GM12878 (cell line): ENCODE data around the gene BBS2. TPM values are rescaled to one million over a fixed set of nuclear protein-coding genes. Genes with fewer than 3 reads are reported as not detected.

Experiments used
- CHD1 ChIP-seq: IDR thresholded peaks from 2 replicates; pipeline ENCODE4 v1.6.1; 2012; ENCODE audit warnings: low read depth, low read length, improper control_type of control experiment
- CREB1 ChIP-seq: IDR thresholded peaks from 2 replicates; pipeline ENCODE4 v1.6.1; 2012; ENCODE audit warnings: low read depth, mild to moderate bottlenecking, inconsistent platforms
- FOXK2 ChIP-seq: fragments of 450-650 bp; IDR thresholded peaks from 2 replicates; pipeline ENCODE4 v1.6.1; 2017; ENCODE audit warnings: mild to moderate bottlenecking, moderate library complexity
- HDAC6 ChIP-seq: fragments of 200-600 bp; sonication (generic); IDR thresholded peaks from one replicate; pipeline ENCODE4 v1.8.0; 2017; ENCODE audit warnings: antibody characterized with exemption; ENCODE audit not compliant: unreplicated experiment
- IRF3 ChIP-seq: fragments of 450-650 bp; IDR thresholded peaks from 2 replicates; pipeline ENCODE4 v1.6.1; 2014; ENCODE audit warnings: mild to moderate bottlenecking
- POU2F2 ChIP-seq: IDR thresholded peaks from 3 replicates; pipeline ENCODE4 v1.6.1; 2011; ENCODE audit warnings: low read depth, mild to moderate bottlenecking, low read length, borderline replicate concordance
- RELA ChIP-seq: fragments of 450-650 bp; IDR thresholded peaks from 2 replicates; pipeline ENCODE4 v1.8.0; 2014; ENCODE audit warnings: borderline replicate concordance; ENCODE audit not compliant: partially characterized antibody
- SIX5 ChIP-seq: IDR thresholded peaks from 2 replicates; pipeline ENCODE4 v1.6.1; 2011; ENCODE audit warnings: mild to moderate bottlenecking, low read depth, low read length, moderate library complexity; ENCODE audit not compliant: severe bottlenecking
- polyA plus RNA-seq, 11 experiments: library from polyadenylated mRNA; depleted of rRNA in 4 of 11; unstranded in 6 of 11; stranded (reverse) in 5 of 11; fragments of >200 nt; fragmentation: Nextera tagmentation in 4 of 11; fragmentation: Illumina TruSeq in 1 of 11; extraction: Ambion mirVana in 4 of 11; extraction: Trizol in 1 of 11; gene quantifications; 1 replicate in 1 of 11; 2 replicates in 10 of 11; pipeline versions ENCODE4 v1.2.1 to v1.2.3, GENCODE V29; 2011 to 2016; ENCODE audit warnings: inconsistent platforms in 2 of 11, missing spikeins in 2 of 11, low read depth in 1 of 11
- total RNA-seq, 4 experiments: library from RNA; depleted of rRNA in 3 of 4; stranded (reverse); fragments of >200 nt in 3 of 4; fragmentation: Illumina TruSeq in 1 of 4; extraction: Trizol in 1 of 4; gene quantifications; 2 replicates each; pipeline versions ENCODE4 v1.2.1 to v1.2.3, GENCODE V29; 2013 to 2021
- TF ChIP-seq, protein P1 (sequence below): IDR thresholded peaks from 2 replicates; pipeline ENCODE4 v1.6.1; 2012; ENCODE audit warnings: mild to moderate bottlenecking, low read depth, low read length
- TF ChIP-seq, protein P2 (sequence below), 3 experiments: IDR thresholded peaks in 2 of 3; conservative IDR thresholded peaks in 1 of 3; 2 replicates each; pipeline ENCODE4 v1.5.1; 2011; ENCODE audit warnings: low read depth in 3 of 3, low read length in 3 of 3, mild to moderate bottlenecking in 3 of 3, control low read depth in 2 of 3, moderate library complexity in 2 of 3, inconsistent platforms in 1 of 3, mixed read lengths in 1 of 3; ENCODE audit not compliant: control insufficient read depth in 2 of 3, insufficient read depth in 1 of 3; ENCODE audit errors: extremely low read depth in 1 of 3
- TF ChIP-seq, protein P3 (sequence below): fragments of 450-650 bp; IDR thresholded peaks from 2 replicates; pipeline ENCODE4 v1.6.1; 2018; ENCODE audit warnings: mild to moderate bottlenecking, low read depth, moderate library complexity; ENCODE audit not compliant: partially characterized antibody
- TF ChIP-seq, protein P4 (sequence below): IDR thresholded peaks from 2 replicates; pipeline ENCODE4 v1.6.1; 2012; ENCODE audit warnings: low read depth, low read length, improper control_type of control experiment
- TF ChIP-seq, protein P5 (sequence below): fragments of 450-650 bp; IDR thresholded peaks from 2 replicates; pipeline ENCODE4 v1.6.1; 2017; ENCODE audit warnings: mild to moderate bottlenecking, moderate library complexity

BBS2 gene
- total and polyA plus RNA-seq, 10 of the 15 experiments (the other 5 are each of a cell fraction or from before 2014, with no cell fraction given) = 4.9 to 38.3 (median 16.4) TPM

GRCh38 chr16:56450986-56451752, 68.7 kb downstream of the BBS2 start, which contains the start of the genes NUDT21 and OGFOD1 (continued):
- TF ChIP-seq, protein P1, sequence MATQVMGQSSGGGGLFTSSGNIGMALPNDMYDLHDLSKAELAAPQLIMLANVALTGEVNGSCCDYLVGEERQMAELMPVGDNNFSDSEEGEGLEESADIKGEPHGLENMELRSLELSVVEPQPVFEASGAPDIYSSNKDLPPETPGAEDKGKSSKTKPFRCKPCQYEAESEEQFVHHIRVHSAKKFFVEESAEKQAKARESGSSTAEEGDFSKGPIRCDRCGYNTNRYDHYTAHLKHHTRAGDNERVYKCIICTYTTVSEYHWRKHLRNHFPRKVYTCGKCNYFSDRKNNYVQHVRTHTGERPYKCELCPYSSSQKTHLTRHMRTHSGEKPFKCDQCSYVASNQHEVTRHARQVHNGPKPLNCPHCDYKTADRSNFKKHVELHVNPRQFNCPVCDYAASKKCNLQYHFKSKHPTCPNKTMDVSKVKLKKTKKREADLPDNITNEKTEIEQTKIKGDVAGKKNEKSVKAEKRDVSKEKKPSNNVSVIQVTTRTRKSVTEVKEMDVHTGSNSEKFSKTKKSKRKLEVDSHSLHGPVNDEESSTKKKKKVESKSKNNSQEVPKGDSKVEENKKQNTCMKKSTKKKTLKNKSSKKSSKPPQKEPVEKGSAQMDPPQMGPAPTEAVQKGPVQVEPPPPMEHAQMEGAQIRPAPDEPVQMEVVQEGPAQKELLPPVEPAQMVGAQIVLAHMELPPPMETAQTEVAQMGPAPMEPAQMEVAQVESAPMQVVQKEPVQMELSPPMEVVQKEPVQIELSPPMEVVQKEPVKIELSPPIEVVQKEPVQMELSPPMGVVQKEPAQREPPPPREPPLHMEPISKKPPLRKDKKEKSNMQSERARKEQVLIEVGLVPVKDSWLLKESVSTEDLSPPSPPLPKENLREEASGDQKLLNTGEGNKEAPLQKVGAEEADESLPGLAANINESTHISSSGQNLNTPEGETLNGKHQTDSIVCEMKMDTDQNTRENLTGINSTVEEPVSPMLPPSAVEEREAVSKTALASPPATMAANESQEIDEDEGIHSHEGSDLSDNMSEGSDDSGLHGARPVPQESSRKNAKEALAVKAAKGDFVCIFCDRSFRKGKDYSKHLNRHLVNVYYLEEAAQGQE = 0 out of 2 replicates have a peak, but pooled peaks have one; percentile 13
- TF ChIP-seq, protein P2, sequence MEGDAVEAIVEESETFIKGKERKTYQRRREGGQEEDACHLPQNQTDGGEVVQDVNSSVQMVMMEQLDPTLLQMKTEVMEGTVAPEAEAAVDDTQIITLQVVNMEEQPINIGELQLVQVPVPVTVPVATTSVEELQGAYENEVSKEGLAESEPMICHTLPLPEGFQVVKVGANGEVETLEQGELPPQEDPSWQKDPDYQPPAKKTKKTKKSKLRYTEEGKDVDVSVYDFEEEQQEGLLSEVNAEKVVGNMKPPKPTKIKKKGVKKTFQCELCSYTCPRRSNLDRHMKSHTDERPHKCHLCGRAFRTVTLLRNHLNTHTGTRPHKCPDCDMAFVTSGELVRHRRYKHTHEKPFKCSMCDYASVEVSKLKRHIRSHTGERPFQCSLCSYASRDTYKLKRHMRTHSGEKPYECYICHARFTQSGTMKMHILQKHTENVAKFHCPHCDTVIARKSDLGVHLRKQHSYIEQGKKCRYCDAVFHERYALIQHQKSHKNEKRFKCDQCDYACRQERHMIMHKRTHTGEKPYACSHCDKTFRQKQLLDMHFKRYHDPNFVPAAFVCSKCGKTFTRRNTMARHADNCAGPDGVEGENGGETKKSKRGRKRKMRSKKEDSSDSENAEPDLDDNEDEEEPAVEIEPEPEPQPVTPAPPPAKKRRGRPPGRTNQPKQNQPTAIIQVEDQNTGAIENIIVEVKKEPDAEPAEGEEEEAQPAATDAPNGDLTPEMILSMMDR (IDR thresholded peaks at IDR 0.05 in 2 of 3, conservative IDR thresholded peaks at IDR 0.05 in 1 of 3; ENCODE audit: control insufficient read depth in 2 of 3, extremely low read depth in 1 of 3, insufficient read depth in 1 of 3, low read depth in 3 of 3, low read length in 3 of 3) = no peak
- TF ChIP-seq CHD1 (no peak), CREB1 (peak; percentile 76), HDAC6 (no peak), POU2F2 (0 out of 3 replicates have a peak, but pooled peaks have one; percentile 42), SIX5 (peak; percentile 56), FOXK2 (peak; percentile 51; the same call in 1 of the 2 replicates), RELA (peak; percentile 20), IRF3 (peak; percentile 83)
- TF ChIP-seq, protein P3, sequence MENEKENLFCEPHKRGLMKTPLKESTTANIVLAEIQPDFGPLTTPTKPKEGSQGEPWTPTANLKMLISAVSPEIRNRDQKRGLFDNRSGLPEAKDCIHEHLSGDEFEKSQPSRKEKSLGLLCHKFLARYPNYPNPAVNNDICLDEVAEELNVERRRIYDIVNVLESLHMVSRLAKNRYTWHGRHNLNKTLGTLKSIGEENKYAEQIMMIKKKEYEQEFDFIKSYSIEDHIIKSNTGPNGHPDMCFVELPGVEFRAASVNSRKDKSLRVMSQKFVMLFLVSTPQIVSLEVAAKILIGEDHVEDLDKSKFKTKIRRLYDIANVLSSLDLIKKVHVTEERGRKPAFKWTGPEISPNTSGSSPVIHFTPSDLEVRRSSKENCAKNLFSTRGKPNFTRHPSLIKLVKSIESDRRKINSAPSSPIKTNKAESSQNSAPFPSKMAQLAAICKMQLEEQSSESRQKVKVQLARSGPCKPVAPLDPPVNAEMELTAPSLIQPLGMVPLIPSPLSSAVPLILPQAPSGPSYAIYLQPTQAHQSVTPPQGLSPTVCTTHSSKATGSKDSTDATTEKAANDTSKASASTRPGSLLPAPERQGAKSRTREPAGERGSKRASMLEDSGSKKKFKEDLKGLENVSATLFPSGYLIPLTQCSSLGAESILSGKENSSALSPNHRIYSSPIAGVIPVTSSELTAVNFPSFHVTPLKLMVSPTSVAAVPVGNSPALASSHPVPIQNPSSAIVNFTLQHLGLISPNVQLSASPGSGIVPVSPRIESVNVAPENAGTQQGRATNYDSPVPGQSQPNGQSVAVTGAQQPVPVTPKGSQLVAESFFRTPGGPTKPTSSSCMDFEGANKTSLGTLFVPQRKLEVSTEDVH = no peak
- TF ChIP-seq, protein P4, sequence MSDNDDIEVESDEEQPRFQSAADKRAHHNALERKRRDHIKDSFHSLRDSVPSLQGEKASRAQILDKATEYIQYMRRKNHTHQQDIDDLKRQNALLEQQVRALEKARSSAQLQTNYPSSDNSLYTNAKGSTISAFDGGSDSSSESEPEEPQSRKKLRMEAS = no peak; the same call in 1 of the 2 replicates
- TF ChIP-seq, protein P5, sequence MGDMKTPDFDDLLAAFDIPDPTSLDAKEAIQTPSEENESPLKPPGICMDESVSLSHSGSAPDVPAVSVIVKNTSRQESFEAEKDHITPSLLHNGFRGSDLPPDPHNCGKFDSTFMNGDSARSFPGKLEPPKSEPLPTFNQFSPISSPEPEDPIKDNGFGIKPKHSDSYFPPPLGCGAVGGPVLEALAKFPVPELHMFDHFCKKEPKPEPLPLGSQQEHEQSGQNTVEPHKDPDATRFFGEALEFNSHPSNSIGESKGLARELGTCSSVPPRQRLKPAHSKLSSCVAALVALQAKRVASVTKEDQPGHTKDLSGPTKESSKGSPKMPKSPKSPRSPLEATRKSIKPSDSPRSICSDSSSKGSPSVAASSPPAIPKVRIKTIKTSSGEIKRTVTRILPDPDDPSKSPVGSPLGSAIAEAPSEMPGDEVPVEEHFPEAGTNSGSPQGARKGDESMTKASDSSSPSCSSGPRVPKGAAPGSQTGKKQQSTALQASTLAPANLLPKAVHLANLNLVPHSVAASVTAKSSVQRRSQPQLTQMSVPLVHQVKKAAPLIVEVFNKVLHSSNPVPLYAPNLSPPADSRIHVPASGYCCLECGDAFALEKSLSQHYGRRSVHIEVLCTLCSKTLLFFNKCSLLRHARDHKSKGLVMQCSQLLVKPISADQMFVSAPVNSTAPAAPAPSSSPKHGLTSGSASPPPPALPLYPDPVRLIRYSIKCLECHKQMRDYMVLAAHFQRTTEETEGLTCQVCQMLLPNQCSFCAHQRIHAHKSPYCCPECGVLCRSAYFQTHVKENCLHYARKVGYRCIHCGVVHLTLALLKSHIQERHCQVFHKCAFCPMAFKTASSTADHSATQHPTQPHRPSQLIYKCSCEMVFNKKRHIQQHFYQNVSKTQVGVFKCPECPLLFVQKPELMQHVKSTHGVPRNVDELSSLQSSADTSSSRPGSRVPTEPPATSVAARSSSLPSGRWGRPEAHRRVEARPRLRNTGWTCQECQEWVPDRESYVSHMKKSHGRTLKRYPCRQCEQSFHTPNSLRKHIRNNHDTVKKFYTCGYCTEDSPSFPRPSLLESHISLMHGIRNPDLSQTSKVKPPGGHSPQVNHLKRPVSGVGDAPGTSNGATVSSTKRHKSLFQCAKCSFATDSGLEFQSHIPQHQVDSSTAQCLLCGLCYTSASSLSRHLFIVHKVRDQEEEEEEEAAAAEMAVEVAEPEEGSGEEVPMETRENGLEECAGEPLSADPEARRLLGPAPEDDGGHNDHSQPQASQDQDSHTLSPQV = no peak
